Right atrium auricular region (tissue), 2 donors: ENCODE data around the gene NSL1. TPM values are rescaled to one million over a fixed set of nuclear protein-coding genes. Genes with fewer than 3 reads are reported as not detected.
A peak's percentile ranks its signal among the peaks of the same experiment; 100 is the strongest.

Source experiments
- DNase-seq: peaks from one replicate; pipeline ENCODE4 v3.0.0-alpha.2; 2019; ENCODE audit warnings: low spot score
- H3K27ac ChIP-seq, 2 donors: fragments of 200-600 bp; sonication (generic); 1 replicate in 1 of 2; 2 replicates in 1 of 2; pipeline ENCODE4 v1.5.1; 2016 to 2019
- H3K27me3 ChIP-seq, 2 donors: fragments of 200-600 bp; sonication (generic); one replicate each; pipeline versions ENCODE4 v1.5.1 to v1.6.0; 2017 to 2019
- H3K36me3 ChIP-seq: fragments of 200-600 bp; sonication (generic); one replicate; pipeline ENCODE4 v1.5.1; 2016
- H3K4me1 ChIP-seq, 2 donors: fragments of 200-600 bp; sonication (generic); one replicate each; pipeline versions ENCODE4 v1.5.1 to v1.6.0; 2017 to 2019
- H3K4me3 ChIP-seq, 2 donors: fragments of 200-600 bp; sonication (generic); 1 replicate in 1 of 2; 2 replicates in 1 of 2; pipeline ENCODE4 v1.5.1; 2017 to 2019; ENCODE audit warnings: mild to moderate bottlenecking in 1 of 2, moderate library complexity in 1 of 2
- H3K9me3 ChIP-seq, 2 donors: fragments of 200-600 bp; sonication (generic); one replicate each; pipeline ENCODE4 v1.5.1; 2019
- CTCF ChIP-seq, 2 donors: fragments of 200-600 bp; sonication (generic); IDR thresholded peaks; one replicate each; pipeline ENCODE4 v1.5.1; 2019; ENCODE audit warnings: antibody characterized with exemption in 2 of 2
- total RNA-seq, 2 donors: library from RNA; depleted of rRNA; stranded (reverse); fragments of >200 nt; gene quantifications; one replicate each; pipeline ENCODE4 v1.1.0, GENCODE V29; 2016

The NSL1 gene
- total RNA-seq, 2 donors from 2014 or later = 28.2 to 46.1 TPM

DNA sequence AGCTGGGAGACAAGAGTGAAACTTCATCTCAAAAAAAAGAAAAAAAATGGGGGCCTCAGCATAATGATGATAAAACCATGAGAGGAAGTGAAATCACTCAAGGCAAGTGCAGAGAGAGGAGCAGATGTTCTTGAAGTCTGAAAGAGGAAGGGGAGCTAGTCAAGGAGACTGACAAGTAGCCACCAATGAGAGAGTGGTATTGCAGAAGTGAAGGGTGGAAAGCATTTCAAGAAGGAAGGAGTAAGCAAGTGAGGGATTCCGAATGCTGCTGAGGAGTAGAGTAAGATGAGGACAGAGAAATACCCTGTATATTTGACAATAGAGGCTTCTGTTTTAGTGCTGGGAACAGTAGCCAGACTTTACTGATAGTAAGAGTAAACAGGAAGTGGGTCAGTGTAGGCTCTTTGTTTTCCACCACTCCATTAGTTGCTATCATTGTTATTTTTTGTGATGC, 3.0 kb upstream of the NSL1 start:
- H3K27ac ChIP-seq = no peak overlapping the region
- DNase-seq = no peak
- H3K4me3 ChIP-seq = no peak overlapping the region

DNA sequence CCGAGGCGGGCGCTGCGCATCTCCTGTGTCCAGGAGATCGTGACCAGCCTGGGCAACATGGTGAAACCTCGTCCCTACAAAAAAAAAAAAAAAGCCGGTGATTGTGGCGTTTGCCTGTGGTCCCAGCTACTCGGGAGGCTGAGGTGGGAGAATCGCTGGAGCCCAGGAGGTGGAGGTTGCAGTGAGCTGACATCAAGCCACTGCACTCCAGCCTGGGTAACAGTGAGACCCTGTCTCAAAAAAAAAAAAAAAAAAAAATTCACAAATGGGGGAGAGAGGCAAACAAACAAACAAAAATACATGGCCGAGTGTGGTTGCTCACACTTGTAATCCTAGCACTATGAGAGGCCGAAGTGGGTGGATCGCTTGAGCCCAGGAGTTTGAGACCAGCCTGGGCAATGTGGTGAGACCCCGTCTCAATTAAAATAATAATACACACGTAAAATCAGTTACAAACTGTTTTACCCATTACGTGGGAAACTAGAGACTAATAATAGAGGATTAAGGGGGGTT, 875 bp upstream of the NSL1 start:
- peaks cover 0 to 27% of the 10 kb centered on the region in 2 donors for H3K4me1 ChIP-seq

More for the DNA sequence above, 3.0 kb upstream of the NSL1 start:
- H3K4me1 ChIP-seq = peaks cover 0 to 21% of the 10 kb centered on the region in 2 donors
- no peaks in the 10 kb centered on the region for H3K27me3 ChIP-seq
- no peak for TF ChIP-seq CTCF (IDR thresholded peaks at IDR 0.05)
- H3K36me3 ChIP-seq = peaks cover 11% of the 10 kb centered on the region
- H3K9me3 ChIP-seq = no peaks in the 10 kb centered on the region

DNA sequence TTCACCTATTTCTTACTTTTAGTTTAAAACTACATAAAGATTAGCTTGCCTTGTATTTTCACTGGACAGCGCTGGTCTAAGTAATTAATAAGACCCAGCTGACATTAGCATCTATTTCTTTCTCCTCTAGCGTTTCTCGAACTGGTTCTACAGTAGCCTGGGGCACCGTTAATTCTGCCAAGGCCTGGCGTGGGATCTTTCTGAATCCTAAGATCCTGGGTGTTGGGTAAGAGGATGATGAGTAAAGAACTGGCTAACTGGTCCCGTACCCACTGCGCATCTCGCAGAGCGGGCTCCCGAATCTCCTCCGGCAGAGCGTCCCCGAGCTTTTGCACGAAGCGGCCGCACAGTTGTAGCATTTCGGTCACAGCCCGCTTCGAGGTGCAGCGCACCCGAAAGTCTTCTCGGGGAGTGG, 309 bp downstream of the NSL1 start:
- H3K4me1 ChIP-seq = peaks cover 0 to 27% of the 10 kb centered on the region in 2 donors
- H3K4me3 ChIP-seq = peak overlapping the region; percentile 75 to 96
- H3K27me3 ChIP-seq = no peaks in the 10 kb centered on the region
- no peak for DNase-seq
- no peak for TF ChIP-seq CTCF (IDR thresholded peaks at IDR 0.05)
- H3K9me3 ChIP-seq = no peaks in the 10 kb centered on the region
- H3K27ac ChIP-seq = peak overlapping the region; percentile 96 to 98
- peaks cover 10% of the 10 kb centered on the region for H3K36me3 ChIP-seq

More for the DNA sequence above, 875 bp upstream of the NSL1 start:
- peak overlapping the region; percentile 96 to 98 for H3K27ac ChIP-seq
- peaks cover 6% of the 10 kb centered on the region for H3K36me3 ChIP-seq
- no peaks in the 10 kb centered on the region for H3K9me3 ChIP-seq
- TF ChIP-seq CTCF (IDR thresholded peaks at IDR 0.05) = no peak
- no peak for DNase-seq
- H3K4me3 ChIP-seq = peak overlapping the region; percentile 75 to 96
- no peaks in the 10 kb centered on the region for H3K27me3 ChIP-seq

DNA sequence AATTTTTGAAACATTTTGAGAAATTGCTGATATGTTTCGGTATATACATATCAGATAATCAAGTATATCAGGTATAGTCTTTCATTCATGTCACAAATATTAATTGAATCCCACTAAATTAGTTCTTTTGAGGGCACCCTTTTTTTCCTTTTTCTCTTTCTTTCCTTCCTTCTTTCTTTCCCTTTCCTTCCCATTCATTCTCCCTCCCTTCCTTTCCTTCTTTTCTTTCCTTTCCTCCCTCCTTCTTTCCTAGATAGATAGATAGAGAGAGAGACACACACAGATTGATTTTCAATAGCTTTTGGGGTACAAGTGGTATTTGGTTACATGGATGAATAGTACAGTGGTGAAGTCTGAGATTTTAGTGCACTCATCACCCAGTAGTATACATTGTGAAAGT, 5.7 kb downstream of the NSL1 start:
- Histone ChIP-seq H3K4me3 (no peak overlapping the region), H3K27ac (no peak overlapping the region), H3K36me3 (peaks cover 18% of the 10 kb centered on the region), H3K27me3 (no peaks in the 10 kb centered on the region), H3K4me1 (peaks cover 0 to 18% of the 10 kb centered on the region in 2 donors), H3K9me3 (no peaks in the 10 kb centered on the region)
- TF ChIP-seq CTCF (IDR thresholded peaks at IDR 0.05) = no peak
- DNase-seq = no peak

- DNase-seq = no peak
- H3K27ac ChIP-seq = no peak overlapping the region
- H3K4me1 ChIP-seq = peaks cover 0 to 2% of the 10 kb centered on the region in 2 donors
- H3K36me3 ChIP-seq = peaks cover 18% of the 10 kb centered on the region
- no peaks in the 10 kb centered on the region for H3K9me3 ChIP-seq
- TF ChIP-seq CTCF (IDR thresholded peaks at IDR 0.05) = no peak
- no peaks in the 10 kb centered on the region for H3K27me3 ChIP-seq
- no peak overlapping the region for H3K4me3 ChIP-seq
Measured at GRCh38 chr1:212783976-212784375, 7.6 kb downstream of the NSL1 start.
